HG03175 (cell line): ENCODE data around the gene NID2.

Experiments used
- ATAC-seq: cut with Tn5 transposase; IDR thresholded peaks from one replicate; pipeline ENCODE4 v1.9.1; 2021; ENCODE audit warnings: mild to moderate bottlenecking, moderate library complexity; ENCODE audit not compliant: unreplicated experiment

NID2 gene

GRCh38 chr14:52068615-52069306 lies at the start of gene NID2:
TSS of gene NID2 (minus strand) at chr14:52069059. CDS start at chr14:52068994, 65 bp downstream.
- ATAC-seq: no peak

- ATAC-seq: no peak
These were observed 48.4 kb upstream of the NID2 start for GRCh38 chr14:52117111-52117832.

- no peak for ATAC-seq
These were observed 46.4 kb upstream of the NID2 start for GRCh38 chr14:52115286-52115685.

GRCh38 chr14:52112336-52113018 lies 43.6 kb upstream of the NID2 start:
- no peak for ATAC-seq

- ATAC-seq: no peak
These were observed 42.7 kb upstream of the NID2 start for GRCh38 chr14:52111583-52111982.

GRCh38 chr14:52110441-52111086 lies 41.7 kb upstream of the NID2 start:
- ATAC-seq: no peak

- ATAC-seq: no peak
These were observed 40.0 kb upstream of the NID2 start for GRCh38 chr14:52108823-52109222.

- no peak for ATAC-seq
These were observed 38.0 kb upstream of the NID2 start for GRCh38 chr14:52106840-52107239.

- no peak for ATAC-seq
These were observed 34.6 kb upstream of the NID2 start for GRCh38 chr14:52103416-52103815.

- no peak for ATAC-seq
These were observed 26.9 kb upstream of the NID2 start for GRCh38 chr14:52095794-52096193.

- ATAC-seq: no peak
These were observed 26.5 kb upstream of the NID2 start for GRCh38 chr14:52095336-52095735.

- ATAC-seq: no peak
These were observed 25.9 kb upstream of the NID2 start for GRCh38 chr14:52094546-52095271.

- no peak for ATAC-seq
These were observed 23.1 kb upstream of the NID2 start for GRCh38 chr14:52091928-52092327.

- no peak for ATAC-seq
These were observed 22.1 kb upstream of the NID2 start for GRCh38 chr14:52090936-52091335.

GRCh38 chr14:52089218-52089617 lies 20.4 kb upstream of the NID2 start:
- no peak for ATAC-seq

GRCh38 chr14:52086711-52087110 lies 17.9 kb upstream of the NID2 start:
- no peak for ATAC-seq

- ATAC-seq: no peak
These were observed 14.0 kb upstream of the NID2 start for GRCh38 chr14:52082903-52083302.

- no peak for ATAC-seq
These were observed 13.1 kb upstream of the NID2 start for GRCh38 chr14:52081964-52082363.

GRCh38 chr14:52080808-52081755 lies 12.2 kb upstream of the NID2 start:
- ATAC-seq: no peak
